Heart left ventricle (tissue), 13 donors: ENCODE results near the gene MYEF2.

ENCODE experiments used
- POLR2A ChIP-seq, 2 donors: fragments of 450-650 bp; IDR thresholded peaks; one replicate each; pipeline ENCODE4 v1.6.1; 2017; ENCODE audit warnings: antibody characterized with exemption in 2 of 2, mild to moderate bottlenecking in 2 of 2, moderate library complexity in 2 of 2
- TF ChIP-seq, protein P1 (sequence below), 12 donors: fragments of 200-600 bp; sonication (generic) in 4 of 12; IDR thresholded peaks; one replicate each; pipeline versions ENCODE4 v1.5.0 to v1.8.0; 2018 to 2022; ENCODE audit warnings: antibody characterized with exemption in 12 of 12, mild to moderate bottlenecking in 5 of 12
- donor health status: ischemic (EF 13 %, LVEDD 7.1; RV severe dilation, severe dysfunction).
- donor health status: DM: no; HTN: yes; CAD: no.
- donor health status: DM: no; HTN: no; CAD: no.
- donor health status: ischemic (EF 25% LVEDD 6.9; RV normal size, moderate dysfunction).
- donor health status: ischemic (EF 25% LVEDD 5.7; RV mildly dilated, moderate dysfunction).
- donor health status: ischemic (EF 35%, LVEDD 5.7; RV mildly dilated, moderate dysfunction).
- donor health status: nonischemic (EF 11% LVEDD 7.7; RV severe dilation, severe dysfunction).
- donor health status: DM: yes; HTN: yes; CAD: no.
- donor health status: PGD.
- donor health status: ischemic (EF 29% LVEDD 5.4; RV normal size, mild dysfunction).
- donor health status: nonischemic (EF 23%, LVEDD 6.1; RV moderate dilation, normal function).

DNA sequence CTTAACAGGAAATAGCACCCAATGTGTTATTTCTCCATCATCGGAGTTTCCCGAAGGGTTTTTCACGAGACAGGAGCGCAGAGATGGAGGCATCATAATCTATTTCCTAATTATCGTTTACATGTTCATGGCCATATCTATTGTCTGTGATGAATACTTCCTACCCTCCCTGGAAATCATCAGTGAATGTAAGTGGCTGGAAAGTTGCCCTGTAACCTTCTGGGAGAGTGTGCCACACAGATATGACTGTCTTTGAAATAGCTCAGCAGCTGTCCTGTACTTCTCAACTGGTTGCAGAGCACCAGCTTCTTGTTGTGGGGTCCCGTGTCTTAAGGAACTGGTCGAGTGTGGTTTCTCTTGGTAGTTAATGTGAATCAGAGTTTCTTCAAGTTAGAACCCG, 56.2 kb downstream of the MYEF2 start:
- TF ChIP-seq, protein P1, sequence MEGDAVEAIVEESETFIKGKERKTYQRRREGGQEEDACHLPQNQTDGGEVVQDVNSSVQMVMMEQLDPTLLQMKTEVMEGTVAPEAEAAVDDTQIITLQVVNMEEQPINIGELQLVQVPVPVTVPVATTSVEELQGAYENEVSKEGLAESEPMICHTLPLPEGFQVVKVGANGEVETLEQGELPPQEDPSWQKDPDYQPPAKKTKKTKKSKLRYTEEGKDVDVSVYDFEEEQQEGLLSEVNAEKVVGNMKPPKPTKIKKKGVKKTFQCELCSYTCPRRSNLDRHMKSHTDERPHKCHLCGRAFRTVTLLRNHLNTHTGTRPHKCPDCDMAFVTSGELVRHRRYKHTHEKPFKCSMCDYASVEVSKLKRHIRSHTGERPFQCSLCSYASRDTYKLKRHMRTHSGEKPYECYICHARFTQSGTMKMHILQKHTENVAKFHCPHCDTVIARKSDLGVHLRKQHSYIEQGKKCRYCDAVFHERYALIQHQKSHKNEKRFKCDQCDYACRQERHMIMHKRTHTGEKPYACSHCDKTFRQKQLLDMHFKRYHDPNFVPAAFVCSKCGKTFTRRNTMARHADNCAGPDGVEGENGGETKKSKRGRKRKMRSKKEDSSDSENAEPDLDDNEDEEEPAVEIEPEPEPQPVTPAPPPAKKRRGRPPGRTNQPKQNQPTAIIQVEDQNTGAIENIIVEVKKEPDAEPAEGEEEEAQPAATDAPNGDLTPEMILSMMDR (IDR thresholded peaks at IDR 0.05), result no peak
- no peak for TF ChIP-seq POLR2A (IDR thresholded peaks at IDR 0.05)
